Lower leg skin (tissue), 3 donors: Measurements from ENCODE around the gene C11orf24.

Source experiments
- CTCF ChIP-seq, 3 donors: fragments of 450-650 bp; IDR thresholded peaks; one replicate each; pipeline ENCODE4 v1.5.1; 2016; ENCODE audit warnings: antibody characterized with exemption in 3 of 3, mild to moderate bottlenecking in 3 of 3, moderate library complexity in 2 of 3
- POLR2A ChIP-seq, 2 donors: fragments of 450-650 bp; IDR thresholded peaks; one replicate each; pipeline ENCODE4 v1.6.1; 2016 to 2017; ENCODE audit warnings: antibody characterized with exemption in 2 of 2, mild to moderate bottlenecking in 1 of 2, moderate library complexity in 1 of 2

GRCh38 chr11:68215524-68216170 lies 56.1 kb downstream of the C11orf24 start:
- TF ChIP-seq CTCF (IDR thresholded peaks at IDR 0.05), result no peak
- no peak for TF ChIP-seq POLR2A (IDR thresholded peaks at IDR 0.05)
